H1 (cell line): ENCODE data around the gene TMIGD1. TPM values are rescaled to one million over a fixed set of nuclear protein-coding genes. Genes with fewer than 3 reads are reported as not detected.

Source experiments
- CTCF ChIA-PET: fragments of 300-600 bp; sonication (Branson Sonifier 250); formaldehyde crosslinking; loops from one replicate; lab custom pipeline; 2021; ENCODE audit not compliant: partially characterized antibody; lab: Charles Lee
- POLR2A ChIA-PET: fragments of 300-600 bp; sonication (Branson Sonifier 250); formaldehyde crosslinking; loops from one replicate; lab custom pipeline; 2021; ENCODE audit warnings: inconsistent platforms; ENCODE audit not compliant: partially characterized antibody; lab: Charles Lee
- DNase-seq, 2 experiments: peaks; one replicate each; pipeline versions ENCODE4 v3.0.0 to v3.0.0-alpha.2; 2010 to 2022; ENCODE audit warnings: low spot score in 2 of 2, low read depth in 1 of 2, mixed read lengths in 1 of 2
- FAIRE-seq: peaks from 2 replicates; lab custom pipeline; 2011; peaks lifted over from hg19 to GRCh38; lab: Jason Lieb, UNC
- H2AFZ ChIP-seq: 2 replicates; pipeline ENCODE4 v1.8.1; 2012; ENCODE audit warnings: low read length, inconsistent platforms
- H2AK5ac ChIP-seq: 2 replicates; pipeline ENCODE4 v1.6.1; 2013; ENCODE audit warnings: low read depth, low read length
- H2BK120ac ChIP-seq: replicated peaks from 2 replicates; pipeline ENCODE3; 2013; ENCODE audit warnings: low read depth, low read length, inconsistent platforms
- H2BK12ac ChIP-seq: 2 replicates; pipeline ENCODE4 v1.6.1; 2013; ENCODE audit warnings: low read depth, low read length
- H2BK15ac ChIP-seq: 2 replicates; pipeline ENCODE4 v1.6.1; 2013; ENCODE audit warnings: low read length
- H2BK20ac ChIP-seq: 2 replicates; pipeline ENCODE4 v1.6.1; 2013; ENCODE audit warnings: low read length
- H2BK5ac ChIP-seq: 2 replicates; pipeline ENCODE4 v1.6.1; 2013; ENCODE audit warnings: low read depth, low read length
- H3K14ac ChIP-seq: 2 replicates; pipeline ENCODE4 v1.6.1; 2013; ENCODE audit warnings: inconsistent platforms; ENCODE audit not compliant: insufficient read length
- H3K18ac ChIP-seq: 2 replicates; pipeline ENCODE4 v1.6.1; 2013; ENCODE audit warnings: low read length; ENCODE audit errors: extremely low read depth
- H3K23ac ChIP-seq: 2 replicates; pipeline ENCODE4 v1.6.1; 2013; ENCODE audit warnings: inconsistent platforms; ENCODE audit not compliant: insufficient read length
- H3K23me2 ChIP-seq: 2 replicates; pipeline ENCODE4 v1.6.1; 2013; ENCODE audit warnings: low read depth, low read length
- H3K27ac ChIP-seq: 2 replicates; pipeline ENCODE4 v1.6.1; 2011; ENCODE audit warnings: low read depth, low read length, inconsistent platforms
- H3K27me3 ChIP-seq, 4 experiments: replicated peaks in 1 of 4; 1 replicate in 1 of 4; 2 replicates in 3 of 4; pipeline versions ENCODE4 v1.6.1 to v1.8.1; 2011 to 2013; ENCODE audit warnings: low read length in 3 of 4, mild to moderate bottlenecking in 3 of 4, inconsistent platforms in 2 of 4, mixed read lengths in 2 of 4, moderate library complexity in 1 of 4; ENCODE audit not compliant: control insufficient read depth in 3 of 4, insufficient read depth in 3 of 4; ENCODE audit errors: extremely low read depth in 1 of 4
- H3K36me3 ChIP-seq, 4 experiments: 2 replicates each; pipeline versions ENCODE4 v1.6.1 to v1.8.1; 2011 to 2013; ENCODE audit warnings: mild to moderate bottlenecking in 4 of 4, low read length in 3 of 4, moderate library complexity in 2 of 4, control low read depth in 1 of 4, inconsistent platforms in 1 of 4; ENCODE audit not compliant: insufficient read depth in 4 of 4, control insufficient read depth in 2 of 4
- H3K4ac ChIP-seq: replicated peaks from 2 replicates; pipeline ENCODE3; 2013; ENCODE audit warnings: low read length, low read depth, mixed read lengths, inconsistent platforms; ENCODE audit not compliant: insufficient read length
- H3K4me1 ChIP-seq, 4 experiments: replicated peaks in 1 of 4; 1 replicate in 1 of 4; 2 replicates in 3 of 4; pipeline versions ENCODE4 v1.6.1 to v1.8.1; 2011 to 2013; ENCODE audit warnings: low read length in 3 of 4, inconsistent platforms in 2 of 4, mixed read lengths in 1 of 4; ENCODE audit not compliant: insufficient read depth in 4 of 4, control insufficient read depth in 3 of 4
- H3K4me2 ChIP-seq, 2 experiments: 2 replicates each; pipeline versions ENCODE4 v1.6.1 to v1.8.1; 2011 to 2013; ENCODE audit warnings: low read depth in 2 of 2, low read length in 2 of 2, control low read depth in 1 of 2, inconsistent platforms in 1 of 2, mild to moderate bottlenecking in 1 of 2; ENCODE audit not compliant: insufficient read depth in 1 of 2
- H3K4me3 ChIP-seq, 4 experiments: fragments of 200-600, 300-600 bp in 1 of 4; sonication (generic), shearing (Covaris generic), sonication (Bioruptor Twin) in 1 of 4; 2 replicates each; pipeline versions ENCODE4 v1.5.1 to v1.8.1; 2011 to 2016; ENCODE audit warnings: low read length in 4 of 4, low read depth in 3 of 4, control low read depth in 2 of 4, inconsistent platforms in 2 of 4, mild to moderate bottlenecking in 2 of 4, mixed read lengths in 1 of 4, moderate library complexity in 1 of 4; ENCODE audit not compliant: insufficient read depth in 2 of 4; ENCODE audit errors: extremely low read depth in 1 of 4
- H3K56ac ChIP-seq: replicated peaks from 2 replicates; pipeline ENCODE3; 2013; ENCODE audit warnings: low read depth, mild to moderate bottlenecking, mixed read lengths, low read length, inconsistent platforms; ENCODE audit not compliant: insufficient read length
- H3K79me1 ChIP-seq: 2 replicates; pipeline ENCODE4 v1.6.1; 2013; ENCODE audit warnings: low read depth, low read length, control low read depth
- H3K79me2 ChIP-seq, 2 experiments: 2 replicates each; pipeline versions ENCODE4 v1.6.1 to v1.8.1; 2012 to 2013; ENCODE audit warnings: low read length in 2 of 2, mild to moderate bottlenecking in 2 of 2, inconsistent platforms in 1 of 2; ENCODE audit not compliant: insufficient read depth in 2 of 2, control insufficient read depth in 1 of 2
- H3K9ac ChIP-seq, 4 experiments: replicated peaks in 1 of 4; 1 replicate in 1 of 4; 2 replicates in 3 of 4; pipeline versions ENCODE4 v1.6.1 to v1.8.1; 2011 to 2013; ENCODE audit warnings: low read depth in 3 of 4, low read length in 3 of 4, control low read depth in 2 of 4, mild to moderate bottlenecking in 2 of 4, moderate library complexity in 2 of 4, inconsistent platforms in 1 of 4; ENCODE audit errors: extremely low read depth in 1 of 4
- H3K9me3 ChIP-seq, 2 experiments: 2 replicates each; pipeline versions ENCODE4 v1.6.1 to v1.8.1; 2012 to 2013; ENCODE audit warnings: mild to moderate bottlenecking in 2 of 2, moderate library complexity in 2 of 2, control low read depth in 1 of 2, inconsistent platforms in 1 of 2, low read depth in 1 of 2, low read length in 1 of 2, mixed read lengths in 1 of 2; ENCODE audit not compliant: insufficient read depth in 2 of 2
- H4K20me1 ChIP-seq, 2 experiments: replicated peaks in 1 of 2; 2 replicates each; pipeline versions ENCODE3 to v1.8.1; 2011 to 2013; ENCODE audit warnings: inconsistent platforms in 2 of 2, low read length in 2 of 2, mild to moderate bottlenecking in 1 of 2; ENCODE audit not compliant: insufficient read depth in 2 of 2, control insufficient read depth in 1 of 2
- H4K5ac ChIP-seq: 2 replicates; pipeline ENCODE4 v1.6.1; 2013; ENCODE audit warnings: low read length, low read depth, mixed read lengths, inconsistent platforms; ENCODE audit not compliant: insufficient read length
- H4K8ac ChIP-seq: 2 replicates; pipeline ENCODE4 v1.8.0; 2013; ENCODE audit warnings: mild to moderate bottlenecking, moderate library complexity, low read length, inconsistent platforms; ENCODE audit not compliant: insufficient read depth; ENCODE audit errors: extremely low read depth
- H4K91ac ChIP-seq: replicated peaks from 2 replicates; pipeline ENCODE3; 2013; ENCODE audit warnings: low read length, mixed read lengths, inconsistent platforms; ENCODE audit not compliant: insufficient read length
- BACH1 ChIP-seq: IDR thresholded peaks from 2 replicates; pipeline ENCODE4 v1.6.1; 2012; ENCODE audit warnings: low read length, improper control_type of control experiment
- CHD1 ChIP-seq: IDR thresholded peaks from 2 replicates; pipeline ENCODE4 v1.6.1; 2012; ENCODE audit warnings: low read depth, low read length, improper control_type of control experiment
- CHD2 ChIP-seq: IDR thresholded peaks from 2 replicates; pipeline ENCODE4 v1.6.1; 2012; ENCODE audit warnings: low read length, improper control_type of control experiment
- CREB1 ChIP-seq: IDR thresholded peaks from 2 replicates; pipeline ENCODE4 v1.6.1; 2012; ENCODE audit warnings: inconsistent platforms
- GABPA ChIP-seq: IDR thresholded peaks from 2 replicates; pipeline ENCODE4 v1.6.1; 2011; ENCODE audit warnings: mild to moderate bottlenecking, low read length, moderate library complexity, borderline replicate concordance; ENCODE audit not compliant: insufficient read depth
- GTF2F1 ChIP-seq: IDR thresholded peaks from 2 replicates; pipeline ENCODE4 v1.6.1; 2012; ENCODE audit warnings: low read depth, low read length, improper control_type of control experiment, borderline replicate concordance
- RAD21 ChIP-seq, 2 experiments: IDR thresholded peaks in 1 of 2; conservative IDR thresholded peaks in 1 of 2; 2 replicates each; pipeline ENCODE4 v1.6.1; 2011; ENCODE audit warnings: low read depth in 2 of 2, low read length in 2 of 2, improper control_type of control experiment in 1 of 2, inconsistent platforms in 1 of 2, mild to moderate bottlenecking in 1 of 2, moderate library complexity in 1 of 2
- SP2 ChIP-seq: IDR thresholded peaks from 2 replicates; pipeline ENCODE4 v1.6.1; 2012; ENCODE audit warnings: mild to moderate bottlenecking, low read length, inconsistent platforms
- SP4 ChIP-seq: IDR thresholded peaks from 2 replicates; pipeline ENCODE4 v1.6.1; 2012; ENCODE audit warnings: low read length, inconsistent platforms
- TCF12 ChIP-seq: IDR thresholded peaks from 2 replicates; pipeline ENCODE4 v1.6.1; 2011; ENCODE audit warnings: low read depth, mild to moderate bottlenecking, low read length
- USF2 ChIP-seq: IDR thresholded peaks from 2 replicates; pipeline ENCODE4 v1.6.1; 2011; ENCODE audit warnings: low read length, improper control_type of control experiment
- ZNF274 ChIP-seq: IDR thresholded peaks from 2 replicates; pipeline ENCODE4 v1.7.0; 2012; ENCODE audit warnings: low read length, borderline replicate concordance; ENCODE audit errors: extremely low read depth
- WGBS, 2 experiments: shearing (Covaris generic) in 1 of 2; methylation state at CpG; one replicate each; pipeline versions ENCODE4 v1.1.6 to v1.1.7; 2013 to 2015; ENCODE audit warnings: low lambda C conversion rate in 2 of 2, mixed read lengths in 2 of 2, inconsistent platforms in 1 of 2, low coverage in 1 of 2, missing lambda C conversion rate in 1 of 2; ENCODE audit not compliant: insufficient replicate concordance in 2 of 2, insufficient coverage in 1 of 2, insufficient read length in 1 of 2; ENCODE audit errors: extremely low coverage in 1 of 2, missing lambda C conversion rate in 1 of 2; 5-methylcytosine and 5-hydroxymethylcytosine counted together
- polyA plus RNA-seq, 7 experiments: library from polyadenylated mRNA; depleted of rRNA in 3 of 7; stranded (reverse) in 5 of 7; unstranded in 2 of 7; fragments of >200 nt in 5 of 7; fragments of 200-250 nt in 2 of 7; gene quantifications; 1 replicate in 5 of 7; 2 replicates in 1 of 7; 4 replicates in 1 of 7; pipeline versions ENCODE4 v1.2.1 to v1.2.3, GENCODE V29; 2011 to 2013; ENCODE audit warnings: missing spikeins in 2 of 7, mixed read lengths in 2 of 7
- total RNA-seq: library from RNA; stranded (reverse); fragmentation: NEBNext Ultra II Directional; extraction: Animal tissue kit (Norgen Biotek cat#: 25700); gene quantifications from 2 replicates; pipeline ENCODE4 v1.2.1, GENCODE V29; 2021

Gene TMIGD1
- total and polyA plus RNA-seq, 2 of the 8 experiments (the other 6 are each of a cell fraction or from before 2014, with no cell fraction given) = not detected

DNA sequence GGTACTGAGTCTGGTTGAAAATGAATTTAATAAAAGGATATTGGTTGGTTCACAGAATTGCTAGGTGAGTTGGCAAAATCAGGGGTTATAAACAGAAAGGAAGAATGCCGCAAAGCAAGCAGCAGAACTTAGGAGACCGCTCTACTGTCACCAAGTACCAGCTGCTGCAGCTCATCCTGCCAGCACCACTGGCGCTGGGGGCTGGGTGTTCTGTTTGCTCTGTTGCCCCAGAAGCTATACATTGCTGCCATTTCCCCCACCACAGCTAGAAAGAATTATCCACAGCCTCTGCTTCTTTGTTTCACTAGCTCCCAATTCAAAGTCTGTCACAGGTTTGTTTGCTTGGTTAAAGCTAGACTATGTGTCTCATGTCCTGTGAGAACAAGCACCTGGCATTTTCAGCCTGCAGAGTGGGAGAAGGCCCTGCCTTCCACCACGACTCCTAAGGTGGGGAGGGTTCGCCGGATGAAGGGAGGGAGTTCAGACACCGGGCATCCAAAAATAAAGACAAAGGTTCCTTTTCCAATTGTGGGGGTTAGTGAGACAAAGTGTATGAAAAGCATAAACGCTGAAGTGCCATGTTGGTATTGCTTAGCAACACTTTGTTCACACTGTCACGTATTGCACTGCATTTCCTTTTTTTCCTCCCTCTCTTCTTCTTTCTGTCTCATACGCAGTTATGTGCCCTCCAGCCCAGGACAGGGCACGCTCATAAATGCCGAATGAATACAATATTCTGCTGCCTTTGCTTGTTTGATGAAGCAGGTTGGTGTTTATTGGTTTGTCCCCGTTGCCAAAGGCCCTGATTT is 35.3 kb upstream of the TMIGD1 start:
- Histone ChIP-seq H3K9me3 (no peaks in the 10 kb centered on the region), H3K4ac (no peak overlapping the region), H4K91ac (no peak overlapping the region), H2AK5ac (no peak overlapping the region), H3K23me2 (no peaks in the 10 kb centered on the region), H4K5ac (no peak overlapping the region), H3K4me3 (no peak overlapping the region), H2BK5ac (no peak overlapping the region), H3K56ac (no peak overlapping the region), H3K4me2 (no peak overlapping the region), H2BK15ac (no peak overlapping the region), H3K23ac (no peak overlapping the region), H3K4me1 (no peaks in the 10 kb centered on the region), H4K8ac (no peak overlapping the region), H3K79me1 (no peaks in the 10 kb centered on the region), H2BK120ac (no peak overlapping the region), H2BK12ac (no peak overlapping the region), H3K9ac (no peak overlapping the region), H4K20me1 (no peaks in the 10 kb centered on the region), H3K27ac (no peak overlapping the region), H3K36me3 (no peaks in the 10 kb centered on the region), H2BK20ac (no peak overlapping the region), H3K79me2 (no peaks in the 10 kb centered on the region), H3K18ac (no peak overlapping the region), H2AFZ (peak overlapping the region; percentile 66; the same call in 1 of the 2 replicates), H3K27me3 (no peaks in the 10 kb centered on the region), H3K14ac (no peak overlapping the region)
- CTCF ChIA-PET = no interaction called here
- DNase-seq (no peak), FAIRE-seq (no peak)
- 92% methylated on average over 13 of the region's 13 CpGs; no CpG with 5 or more reads in 1 of the 2 experiments for WGBS, 2 experiments
- POLR2A ChIA-PET = interaction anchor here (1.7 kb wide), 1 partner anchor 9 kb away, joined by 5 read pairs; the partner anchor contains the start of gene CPD
- TF ChIP-seq CREB1 = no peak
- no peak for TF ChIP-seq GABPA
- no peak for TF ChIP-seq BACH1
- TF ChIP-seq RAD21 (IDR thresholded peaks at IDR 0.05 in 1 of 2, conservative IDR thresholded peaks at IDR 0.05 in 1 of 2; ENCODE audit: low read depth in 2 of 2, low read length in 2 of 2) = no peak
- TF ChIP-seq ZNF274 = no peak
- TF ChIP-seq CHD2 = no peak
- no peak for TF ChIP-seq SP2
- no peak for TF ChIP-seq GTF2F1
- TF ChIP-seq USF2 = no peak
- TF ChIP-seq CHD1 = no peak
- TF ChIP-seq TCF12 = no peak
- TF ChIP-seq SP4 = no peak
